ENCODE data around the gene SFI1. TPM values are rescaled to one million over a fixed set of nuclear protein-coding genes. Genes with fewer than 3 reads are reported as not detected.

The SFI1 gene
- total RNA-seq, 4 donors from 2014 or later, result 9.4 to 21.1 (median 15.4) TPM

DNA sequence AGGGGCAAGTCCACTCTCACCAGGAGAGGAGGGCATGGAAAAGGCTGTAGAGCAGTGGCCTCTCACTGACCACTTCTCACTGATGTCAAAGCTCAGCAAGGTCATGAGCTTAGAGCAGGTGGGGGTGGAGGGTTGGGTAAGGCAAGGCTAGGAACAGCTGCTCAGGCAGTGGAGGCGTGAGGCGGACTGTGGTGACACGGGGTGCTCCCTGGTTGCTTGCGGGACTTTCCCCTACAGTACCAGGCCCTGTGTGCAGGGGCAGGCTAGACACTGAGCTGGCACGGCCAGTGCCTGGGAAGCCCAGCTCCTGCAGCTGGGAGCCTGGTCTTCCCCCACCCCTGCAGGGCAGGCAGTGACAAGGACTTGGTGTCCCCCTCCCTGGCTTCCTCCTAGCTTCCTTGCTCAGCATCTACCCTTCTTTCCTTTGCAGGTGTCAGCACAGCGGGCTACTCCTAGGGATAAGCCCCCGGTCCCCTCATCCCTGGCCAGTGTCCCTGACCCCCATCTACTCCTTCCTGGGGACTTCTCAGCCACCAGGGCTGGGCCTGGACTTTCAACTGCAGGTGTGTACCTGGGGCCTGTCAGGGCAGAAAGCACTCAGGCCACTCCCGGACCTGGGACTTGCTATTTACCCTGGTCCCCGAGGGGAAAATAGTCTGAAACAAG is 120.1 kb downstream of the SFI1 start:
- 78% methylated on average over 5 of the region's 9 CpGs for WGBS
- TF ChIP-seq POLR2A (IDR thresholded peaks at IDR 0.05; ENCODE audit: low read depth) (no peak), EP300 (IDR thresholded peaks at IDR 0.05) (no peak), POLR2AphosphoS5 (IDR thresholded peaks at IDR 0.05) (no peak)
- TF ChIP-seq, protein P1, sequence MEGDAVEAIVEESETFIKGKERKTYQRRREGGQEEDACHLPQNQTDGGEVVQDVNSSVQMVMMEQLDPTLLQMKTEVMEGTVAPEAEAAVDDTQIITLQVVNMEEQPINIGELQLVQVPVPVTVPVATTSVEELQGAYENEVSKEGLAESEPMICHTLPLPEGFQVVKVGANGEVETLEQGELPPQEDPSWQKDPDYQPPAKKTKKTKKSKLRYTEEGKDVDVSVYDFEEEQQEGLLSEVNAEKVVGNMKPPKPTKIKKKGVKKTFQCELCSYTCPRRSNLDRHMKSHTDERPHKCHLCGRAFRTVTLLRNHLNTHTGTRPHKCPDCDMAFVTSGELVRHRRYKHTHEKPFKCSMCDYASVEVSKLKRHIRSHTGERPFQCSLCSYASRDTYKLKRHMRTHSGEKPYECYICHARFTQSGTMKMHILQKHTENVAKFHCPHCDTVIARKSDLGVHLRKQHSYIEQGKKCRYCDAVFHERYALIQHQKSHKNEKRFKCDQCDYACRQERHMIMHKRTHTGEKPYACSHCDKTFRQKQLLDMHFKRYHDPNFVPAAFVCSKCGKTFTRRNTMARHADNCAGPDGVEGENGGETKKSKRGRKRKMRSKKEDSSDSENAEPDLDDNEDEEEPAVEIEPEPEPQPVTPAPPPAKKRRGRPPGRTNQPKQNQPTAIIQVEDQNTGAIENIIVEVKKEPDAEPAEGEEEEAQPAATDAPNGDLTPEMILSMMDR (IDR thresholded peaks at IDR 0.05), result no peak
- no peak for DNase-seq (ENCODE audit: extremely low spot score)
- intact Hi-C loops (cut with DNase I), result no loop called here
- Histone ChIP-seq H3K27me3 (no peaks in the 10 kb centered on the region), H3K4me3 (no peak overlapping the region), H3K36me3 (peaks cover 5 to 62% (median 52%) of the 10 kb centered on the region in 4 donors), H3K4me1 (peaks cover 18 to 35% (median 23%) of the 10 kb centered on the region in 4 donors), H3K27ac (replicated peaks in 1 of 4) (no peak overlapping the region), H3K9me3 (no peaks in the 10 kb centered on the region)

DNA sequence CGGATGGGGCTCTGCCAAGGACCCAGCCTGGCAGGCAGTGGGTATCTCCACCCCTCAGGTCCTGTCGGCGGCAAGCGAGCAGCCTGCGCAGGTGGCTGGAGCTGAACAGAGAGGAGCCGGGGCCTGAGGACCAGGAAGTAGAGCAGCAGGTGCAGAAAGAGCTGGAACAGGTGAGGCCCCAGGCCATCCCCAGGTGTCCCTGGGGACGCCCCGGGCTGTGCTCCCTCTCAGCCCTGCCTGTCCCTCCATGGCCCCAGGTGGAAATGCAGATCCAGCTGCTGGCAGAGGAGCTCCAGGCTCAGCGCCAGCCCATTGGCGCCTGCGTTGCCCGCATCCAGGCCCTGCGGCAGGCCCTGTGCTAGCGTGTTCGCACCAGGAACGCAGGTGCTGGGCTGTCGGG is 121.7 kb downstream of the SFI1 start:
- no peak overlapping the region for H3K4me3 ChIP-seq
- TF ChIP-seq EP300 (IDR thresholded peaks at IDR 0.05) (no peak), POLR2A (IDR thresholded peaks at IDR 0.05; ENCODE audit: low read depth) (no peak), POLR2AphosphoS5 (IDR thresholded peaks at IDR 0.05) (no peak)
- TF ChIP-seq, protein P1 (IDR thresholded peaks at IDR 0.05), result no peak
- intact Hi-C loops (cut with DNase I), result no loop called here
- no peak for DNase-seq (ENCODE audit: extremely low spot score)
- H3K27ac ChIP-seq (replicated peaks in 1 of 4), result no peak overlapping the region
- 92% methylated on average over 13 of the region's 17 CpGs for WGBS
- no peaks in the 10 kb centered on the region for H3K9me3 ChIP-seq
- H3K36me3 ChIP-seq, result peaks cover 7 to 66% (median 59%) of the 10 kb centered on the region in 4 donors
- no peaks in the 10 kb centered on the region for H3K27me3 ChIP-seq
- peaks cover 18 to 35% (median 23%) of the 10 kb centered on the region in 4 donors for H3K4me1 ChIP-seq

DNA sequence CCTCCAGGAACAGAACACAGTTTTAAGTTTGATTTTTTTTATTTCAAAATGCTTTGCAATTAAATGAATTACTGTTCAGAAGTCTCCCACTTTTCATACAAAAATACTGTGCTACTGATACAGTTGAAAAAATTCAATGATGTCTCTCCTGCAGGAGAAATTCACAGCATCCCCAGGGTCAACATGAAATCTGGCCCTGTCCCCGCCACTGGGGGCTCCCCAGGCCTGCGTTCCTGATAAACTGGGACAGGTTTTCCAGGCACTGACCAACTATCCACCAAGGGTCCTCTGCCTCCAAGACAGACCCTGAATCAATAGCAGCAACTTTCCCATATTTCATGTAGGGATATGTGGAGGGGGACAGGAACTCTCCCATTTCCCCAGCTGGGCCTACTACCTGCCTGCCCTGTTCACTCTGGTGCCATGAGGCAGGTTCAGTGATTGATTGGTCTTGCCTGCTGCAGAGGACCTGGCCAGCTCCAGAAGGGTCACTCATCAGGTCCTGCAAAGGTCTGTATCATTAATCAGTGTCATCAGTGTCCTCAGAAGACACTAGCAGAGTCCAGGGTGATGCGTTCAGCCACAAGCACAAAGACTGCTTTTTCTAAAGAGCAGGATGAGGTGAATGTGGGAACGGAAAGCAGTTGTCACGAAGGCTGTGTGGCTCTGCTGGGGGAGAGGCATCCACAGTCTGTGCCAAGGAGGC is 122.3 kb downstream of the SFI1 start:
- WGBS, result 68% methylated on average over 5 of the region's 5 CpGs
- no peak for TF ChIP-seq EP300 (IDR thresholded peaks at IDR 0.05)
- TF ChIP-seq POLR2AphosphoS5 (IDR thresholded peaks at IDR 0.05), result no peak
- no peak for TF ChIP-seq POLR2A (IDR thresholded peaks at IDR 0.05; ENCODE audit: low read depth)
- TF ChIP-seq, protein P1 (IDR thresholded peaks at IDR 0.05), result no peak

DNA sequence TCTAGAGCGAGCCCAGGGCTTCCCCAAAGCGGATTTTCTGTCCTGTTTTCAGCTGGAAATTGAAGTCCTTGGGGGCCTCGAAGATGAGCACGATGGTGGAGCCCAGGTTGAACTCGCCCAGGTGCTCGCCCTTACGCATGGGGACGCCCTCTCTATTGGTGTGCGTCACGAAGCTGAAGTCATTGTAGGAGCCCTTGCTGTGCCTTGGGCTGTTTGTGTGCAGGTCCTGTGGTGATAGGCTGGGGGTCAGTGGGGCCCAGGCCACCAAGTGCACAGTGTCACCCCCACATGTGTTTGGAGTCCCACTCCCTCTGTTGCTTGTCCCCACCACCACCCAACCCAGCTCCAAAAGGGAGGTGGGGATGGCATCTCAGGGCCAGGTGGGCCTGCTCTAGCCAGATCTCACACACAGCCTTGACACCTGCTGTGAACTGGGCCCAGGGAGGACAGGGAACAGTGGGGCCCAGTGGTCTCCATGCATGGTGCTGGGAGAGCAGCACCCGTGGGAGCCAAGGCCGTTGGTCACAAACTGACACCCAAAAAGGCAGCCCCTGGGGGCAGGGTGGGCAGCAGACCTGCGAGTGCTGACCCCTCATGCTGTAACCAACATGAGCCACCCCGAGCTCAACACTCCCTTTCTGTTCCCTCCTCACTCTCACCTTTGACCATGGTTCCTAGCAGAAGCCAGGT is 123.4 kb downstream of the SFI1 start:
- intact Hi-C loops (cut with DNase I), result loop anchor here (10.0 kb wide), 1 partner anchor 275 kb away; the partner anchor contains the start of gene PATZ1
- H3K4me3 ChIP-seq, result no peak overlapping the region
- WGBS, result 89% methylated on average over 14 of the region's 14 CpGs
- DNase-seq (ENCODE audit: extremely low spot score), result no peak
- no peaks in the 10 kb centered on the region for H3K9me3 ChIP-seq
- H3K4me1 ChIP-seq, result peaks cover 13 to 31% (median 20%) of the 10 kb centered on the region in 4 donors
- TF ChIP-seq POLR2A (IDR thresholded peaks at IDR 0.05; ENCODE audit: low read depth), result no peak
- TF ChIP-seq EP300 (IDR thresholded peaks at IDR 0.05), result no peak
- TF ChIP-seq, protein P1 (IDR thresholded peaks at IDR 0.05), result no peak
- TF ChIP-seq POLR2AphosphoS5 (IDR thresholded peaks at IDR 0.05), result no peak
- H3K27ac ChIP-seq (replicated peaks in 1 of 4), result no peak overlapping the region
- H3K36me3 ChIP-seq, result peaks cover 7 to 64% (median 60%) of the 10 kb centered on the region in 4 donors
- H3K27me3 ChIP-seq, result no peaks in the 10 kb centered on the region

More for the DNA sequence above, 122.3 kb downstream of the SFI1 start:
- Histone ChIP-seq H3K4me3 (no peak overlapping the region), H3K9me3 (no peaks in the 10 kb centered on the region), H3K4me1 (peaks cover 18 to 35% (median 23%) of the 10 kb centered on the region in 4 donors), H3K27me3 (no peaks in the 10 kb centered on the region), H3K27ac (replicated peaks in 1 of 4) (no peak overlapping the region), H3K36me3 (peaks cover 7 to 62% (median 60%) of the 10 kb centered on the region in 4 donors)
- intact Hi-C loops (cut with DNase I), result no loop called here
- no peak for DNase-seq (ENCODE audit: extremely low spot score)
